Activated T-cell treated with anti-CD3 and anti-CD28 coated beads, Interleukin-2, amount 50 U/mL, for 72 hours (primary cell): ENCODE results near the gene SRD5A2. TPM values are rescaled to one million over a fixed set of nuclear protein-coding genes. Genes with fewer than 3 reads are reported as not detected.
A peak's percentile ranks its signal among the peaks of the same experiment; 100 is the strongest.
"Not testable (repeated sequence)": the region's sequence is repeated elsewhere in the genome, so short reads cannot be mapped to it uniquely, and the experiment has no call there.

Experiments
- ATAC-seq, 2 donors: fragments of 150-1000 bp; cut with Tn5 transposase; replicated peaks in 1 of 2; 2 replicates each; pipeline ENCODE4 v1.10.0; 2021; ENCODE audit warnings: moderate library complexity in 2 of 2, mild to moderate bottlenecking in 1 of 2
- DNase-seq, 2 donors: peaks; one replicate each; pipeline ENCODE4 v3.0.0; 2021 to 2022; ENCODE audit warnings: mixed read lengths in 1 of 2
- H3K27ac Mint-ChIP-seq: one replicate; pipeline ENCODE4 v1.8.0; 2022; ENCODE audit warnings: mild to moderate bottlenecking, moderate library complexity, mixed read lengths
- H3K27me3 Mint-ChIP-seq: one replicate; pipeline ENCODE4 v1.8.0; 2022; ENCODE audit warnings: low read depth, mixed read lengths
- H3K36me3 Mint-ChIP-seq, 2 donors: one replicate each; pipeline ENCODE4 v1.8.0; 2022; ENCODE audit warnings: mixed read lengths in 2 of 2, mild to moderate bottlenecking in 1 of 2; ENCODE audit not compliant: insufficient read depth in 2 of 2
- H3K4me1 Mint-ChIP-seq: one replicate; pipeline ENCODE4 v1.8.0; 2022; ENCODE audit warnings: low read depth, mixed read lengths
- H3K4me3 Mint-ChIP-seq, 2 donors: one replicate each; pipeline ENCODE4 v1.8.0; 2022; ENCODE audit warnings: mild to moderate bottlenecking in 2 of 2, mixed read lengths in 2 of 2, moderate library complexity in 2 of 2
- H3K9me3 Mint-ChIP-seq, 2 donors: one replicate each; pipeline ENCODE4 v1.8.0; 2022; ENCODE audit warnings: mixed read lengths in 2 of 2
- total RNA-seq, 2 donors: library from RNA; stranded (reverse); gene quantifications; one replicate each; pipeline ENCODE4 v1.2.3, GENCODE V29; 2022

The SRD5A2 gene
- total RNA-seq, 2 donors from 2014 or later, result not detected

DNA sequence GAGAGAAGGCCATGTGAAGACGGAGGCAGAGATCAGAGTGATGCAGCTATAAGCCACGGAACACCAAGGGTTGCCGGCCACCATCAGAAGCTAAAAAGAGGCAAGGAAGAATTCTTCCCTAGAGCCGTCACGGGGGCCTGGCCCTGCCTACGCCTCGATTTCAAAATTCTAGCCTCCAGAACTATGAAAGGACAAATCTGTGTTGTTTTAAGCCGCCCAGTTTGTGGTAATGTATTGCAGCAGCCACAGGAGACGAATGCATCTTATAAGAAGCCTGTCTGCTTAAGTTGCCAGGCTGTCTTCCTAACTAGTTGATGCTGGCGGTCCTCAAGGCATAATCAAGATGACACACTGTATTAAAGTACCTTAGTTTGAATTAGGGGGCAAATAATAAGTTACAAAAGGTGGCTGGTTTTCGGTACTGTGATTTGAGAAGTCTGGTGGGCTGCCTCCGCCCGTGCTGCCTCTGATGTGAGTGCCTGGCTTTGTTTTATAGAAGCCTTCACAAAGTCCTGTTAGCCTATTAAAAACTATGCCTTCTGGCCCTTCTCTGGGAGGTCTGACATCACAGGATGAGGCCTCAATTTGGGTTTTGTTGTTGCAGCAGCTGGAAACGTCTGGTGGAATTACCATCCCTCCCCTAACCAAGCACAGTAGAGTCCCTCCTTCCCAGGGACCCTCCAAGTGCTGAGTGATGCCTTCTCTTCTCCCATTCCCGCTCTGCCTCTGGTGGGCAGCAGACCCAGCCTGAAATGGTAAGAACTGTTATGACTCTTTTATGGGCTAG lies 53.6 kb downstream of the SRD5A2 start:
- no peaks in the 10 kb centered on the region for H3K4me1 Mint-ChIP-seq
- DNase-seq (no peak), ATAC-seq (no peak)
- no peaks in the 10 kb centered on the region for H3K36me3 Mint-ChIP-seq
- no peaks in the 10 kb centered on the region for H3K27me3 Mint-ChIP-seq
- no peak overlapping the region for H3K27ac Mint-ChIP-seq
- H3K4me3 Mint-ChIP-seq, result no peak overlapping the region
- H3K9me3 Mint-ChIP-seq, result no peaks in the 10 kb centered on the region

DNA sequence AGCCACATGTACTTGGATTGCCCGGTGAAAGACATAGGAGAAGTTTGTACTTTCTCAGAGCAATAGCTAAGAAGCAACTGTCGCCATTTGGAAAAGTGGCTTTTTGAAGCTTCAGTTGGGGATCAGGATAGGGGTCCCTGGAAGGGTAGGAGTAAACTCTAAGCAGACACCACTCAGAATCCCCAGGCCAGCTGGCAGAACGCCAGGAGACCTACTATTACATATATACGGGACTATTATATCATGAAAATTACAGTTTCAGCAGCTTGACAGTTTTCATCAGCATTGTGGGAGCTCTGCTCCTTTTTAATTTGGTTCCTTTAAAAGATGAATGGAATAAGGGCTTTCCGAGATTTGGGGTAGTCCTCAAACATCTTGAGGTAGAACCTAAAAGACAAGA lies 54.9 kb downstream of the SRD5A2 start:
- ATAC-seq (no peak), DNase-seq (no peak)
- H3K36me3 Mint-ChIP-seq, result no peaks in the 10 kb centered on the region
- no peaks in the 10 kb centered on the region for H3K27me3 Mint-ChIP-seq
- H3K4me1 Mint-ChIP-seq, result no peaks in the 10 kb centered on the region
- no peak overlapping the region for H3K4me3 Mint-ChIP-seq
- no peak overlapping the region for H3K27ac Mint-ChIP-seq
- H3K9me3 Mint-ChIP-seq, result no peaks in the 10 kb centered on the region

DNA sequence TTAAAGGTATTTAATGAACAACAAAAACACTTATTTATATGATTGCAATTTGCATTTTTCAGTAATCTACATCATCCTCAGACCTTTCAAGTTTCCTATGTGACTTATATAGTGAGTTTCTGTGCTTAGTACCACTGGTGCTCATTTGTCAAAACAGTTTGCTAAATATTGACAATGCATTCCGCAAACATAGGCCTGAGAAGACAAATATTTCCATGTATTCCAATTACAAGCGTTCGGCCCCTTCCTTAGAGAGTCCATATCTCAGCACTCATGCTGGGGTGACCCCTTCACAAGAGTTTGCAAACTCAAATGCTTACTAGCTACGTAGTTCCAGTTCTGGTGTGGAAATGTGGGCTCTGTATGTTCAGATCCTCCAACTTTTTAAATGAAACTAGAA lies 56.1 kb downstream of the SRD5A2 start:
- H3K27me3 Mint-ChIP-seq, result no peaks in the 10 kb centered on the region
- no peak for ATAC-seq

DNA sequence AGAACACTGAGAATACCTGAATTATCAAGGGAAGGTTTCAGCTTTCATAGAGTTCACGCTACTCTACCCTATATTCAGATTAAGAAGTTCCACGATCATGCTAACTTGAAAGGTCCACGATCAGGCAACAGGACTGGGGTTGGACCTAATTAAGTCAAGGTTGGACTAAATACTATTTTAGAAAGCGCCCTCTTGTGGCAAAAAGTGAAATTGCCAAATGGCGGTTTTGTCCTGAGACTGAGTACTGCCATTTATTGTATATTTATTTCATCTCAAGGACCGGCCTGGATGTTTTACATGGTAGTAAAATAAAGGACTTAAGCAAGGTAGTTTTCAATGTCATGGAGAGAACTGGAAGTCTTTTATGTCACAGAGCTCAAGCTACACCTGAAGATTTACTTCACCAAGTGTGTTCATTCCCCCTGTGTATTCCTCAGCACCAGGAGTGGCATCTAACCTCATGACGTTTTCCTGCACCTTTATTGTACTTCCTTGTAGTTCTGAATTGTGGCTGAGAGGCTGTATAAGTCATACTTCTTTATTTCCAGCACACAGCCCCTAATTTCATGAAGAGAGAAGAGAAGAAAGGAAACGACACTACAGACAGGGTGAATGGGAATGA lies 56.8 kb downstream of the SRD5A2 start:
- Mint-ChIP-seq H3K27me3 (no peaks in the 10 kb centered on the region), H3K27ac (no peak overlapping the region), H3K9me3 (no peaks in the 10 kb centered on the region), H3K4me3 (no peak overlapping the region), H3K4me1 (no peaks in the 10 kb centered on the region), H3K36me3 (no peaks in the 10 kb centered on the region)
- DNase-seq (peak; percentile 48 to 63), ATAC-seq (peak; percentile 31 to 35)

More for the DNA sequence above, 56.1 kb downstream of the SRD5A2 start:
- Mint-ChIP-seq H3K36me3 (no peaks in the 10 kb centered on the region), H3K27ac (no peak overlapping the region), H3K9me3 (no peaks in the 10 kb centered on the region), H3K4me3 (no peak overlapping the region), H3K4me1 (no peaks in the 10 kb centered on the region)
- no peak for DNase-seq

DNA sequence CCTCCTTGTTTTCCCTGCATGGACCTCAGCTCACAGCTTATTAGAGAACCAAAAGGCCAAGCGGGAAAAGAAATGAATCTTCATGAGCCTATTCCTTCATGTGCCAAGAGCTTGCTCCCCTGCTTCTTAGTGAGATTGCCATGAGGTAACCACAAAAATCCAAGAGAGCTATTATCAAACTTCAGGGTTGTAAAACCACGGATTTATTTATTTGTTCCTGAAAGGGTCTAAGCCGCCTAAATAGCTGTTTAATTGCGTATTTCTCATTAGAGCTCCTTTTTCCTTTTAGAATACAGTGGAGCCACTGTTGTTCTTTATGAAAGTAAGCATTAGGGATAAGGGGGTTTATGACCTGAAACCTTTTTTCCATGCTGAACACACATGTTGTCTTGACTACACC lies 58.0 kb downstream of the SRD5A2 start:
- ATAC-seq (no peak), DNase-seq (no peak)
- Mint-ChIP-seq H3K27me3 (no peaks in the 10 kb centered on the region), H3K36me3 (no peaks in the 10 kb centered on the region), H3K4me1 (no peaks in the 10 kb centered on the region), H3K4me3 (no peak overlapping the region), H3K27ac (no peak overlapping the region), H3K9me3 (no peaks in the 10 kb centered on the region)

DNA sequence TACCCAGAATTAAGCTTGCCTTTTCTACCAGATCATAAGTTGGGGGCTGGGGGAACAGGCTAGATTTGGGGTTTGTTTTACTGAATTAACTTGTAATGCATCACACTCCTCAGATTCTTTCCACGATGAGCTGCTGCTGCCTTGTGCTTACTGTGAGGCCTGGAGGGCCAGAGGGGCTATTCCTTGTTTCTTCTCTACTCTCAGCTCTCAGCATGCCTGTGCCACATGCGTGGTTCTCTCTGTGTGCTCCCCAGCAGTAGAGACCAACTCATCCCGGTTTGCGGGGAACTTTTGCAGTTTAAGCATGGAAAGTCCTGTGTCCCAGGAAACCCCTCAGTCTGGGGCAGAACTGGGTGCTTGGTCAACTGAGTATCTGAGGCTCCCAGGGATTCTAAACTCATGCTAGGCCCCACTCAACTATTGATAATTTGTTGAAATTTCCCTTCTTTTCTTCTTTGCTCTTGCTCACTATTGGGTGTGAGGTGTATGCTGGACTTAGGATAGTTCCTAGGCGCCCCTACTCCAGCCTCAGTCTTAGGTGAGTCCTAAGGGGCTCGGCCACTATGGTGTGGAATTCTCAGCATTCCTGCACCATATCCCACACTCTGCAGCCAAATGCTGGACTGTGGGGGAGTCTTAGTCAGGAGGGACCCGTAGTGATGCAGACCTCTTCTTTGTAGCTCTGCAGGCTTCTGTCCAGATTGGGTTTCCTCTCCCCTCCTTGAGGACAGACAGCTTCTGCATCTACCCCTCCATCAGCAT lies 63.1 kb downstream of the SRD5A2 start:
- DNase-seq (no peak), ATAC-seq (no peak)
- Mint-ChIP-seq H3K4me1 (no peaks in the 10 kb centered on the region), H3K9me3 (no peaks in the 10 kb centered on the region), H3K27me3 (peaks cover 10% of the 10 kb centered on the region), H3K36me3 (no peaks in the 10 kb centered on the region), H3K27ac (no peak overlapping the region), H3K4me3 (no peak overlapping the region)

DNA sequence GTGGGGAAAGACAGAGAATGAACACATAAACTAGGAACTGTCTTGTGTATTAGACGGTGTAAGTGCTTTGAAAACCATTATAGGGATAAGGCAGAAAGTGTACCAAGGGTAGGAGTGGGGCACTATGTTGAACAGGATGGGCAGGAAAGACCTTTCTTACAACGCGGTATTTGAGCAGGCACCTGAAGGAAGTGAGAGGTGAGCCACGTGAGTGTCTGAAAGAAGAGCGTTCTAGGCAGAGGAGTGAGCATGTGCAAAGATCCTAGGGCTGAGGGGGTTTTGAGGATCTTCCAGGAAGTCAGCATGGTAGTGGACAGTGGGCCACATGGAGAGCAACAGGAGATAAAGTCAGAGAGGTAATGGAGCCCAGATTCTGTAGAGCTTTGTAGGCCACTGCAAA lies 65.2 kb downstream of the SRD5A2 start:
- Mint-ChIP-seq H3K27me3 (peaks cover 10% of the 10 kb centered on the region), H3K36me3 (no peaks in the 10 kb centered on the region), H3K9me3 (no peaks in the 10 kb centered on the region), H3K4me3 (no peak overlapping the region), H3K4me1 (no peaks in the 10 kb centered on the region), H3K27ac (no peak overlapping the region)
- ATAC-seq (no peak), DNase-seq (no peak)

DNA sequence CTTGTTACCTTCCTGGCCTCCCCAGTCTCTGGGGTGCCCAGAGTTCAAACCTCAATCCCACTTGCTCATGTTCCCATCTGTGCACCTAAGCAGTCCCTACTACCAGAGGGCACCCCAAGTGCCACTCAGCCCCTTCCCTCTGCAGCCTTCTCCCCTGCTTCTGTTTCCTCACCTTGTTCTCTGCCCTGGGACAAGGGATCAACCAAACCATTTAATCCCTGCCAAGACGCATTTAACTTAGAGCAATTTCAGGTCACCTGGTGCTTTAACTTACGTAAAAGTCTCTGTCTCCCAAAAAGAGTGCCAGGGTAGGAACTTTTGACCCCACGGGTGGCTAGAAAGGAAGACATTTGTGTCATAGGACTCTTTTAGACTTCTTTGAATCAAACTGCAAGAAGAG lies 67.2 kb downstream of the SRD5A2 start:
- H3K27me3 Mint-ChIP-seq, result peaks cover 10% of the 10 kb centered on the region
- no peak overlapping the region for H3K27ac Mint-ChIP-seq
- no peak for DNase-seq
- ATAC-seq, result no peak
- H3K9me3 Mint-ChIP-seq, result no peaks in the 10 kb centered on the region
- no peaks in the 10 kb centered on the region for H3K4me1 Mint-ChIP-seq
- no peak overlapping the region for H3K4me3 Mint-ChIP-seq
- no peaks in the 10 kb centered on the region for H3K36me3 Mint-ChIP-seq

DNA sequence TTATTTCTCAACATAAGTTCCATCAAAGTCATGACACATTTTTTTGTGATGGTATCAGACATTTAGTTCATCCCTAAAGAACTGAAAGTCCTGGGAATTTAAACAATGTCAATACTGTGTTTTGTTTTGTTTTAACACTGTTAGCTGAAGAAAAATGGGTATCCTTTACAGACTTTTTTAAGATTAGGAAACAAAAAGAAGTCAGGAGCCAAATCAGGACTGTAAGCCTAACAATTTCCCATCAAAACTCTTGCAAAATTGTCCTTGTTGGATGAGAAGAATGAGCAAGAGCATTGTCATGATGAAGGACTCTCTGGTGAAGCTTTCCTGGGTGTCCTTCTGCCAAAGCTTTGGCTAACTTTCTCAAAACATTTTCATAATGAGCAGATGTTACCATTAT lies 69.4 kb downstream of the SRD5A2 start:
- no peaks in the 10 kb centered on the region for H3K9me3 Mint-ChIP-seq
- H3K4me3 Mint-ChIP-seq, result no peak overlapping the region
- ATAC-seq (no peak), DNase-seq (no peak)
- no peak overlapping the region for H3K27ac Mint-ChIP-seq
- peaks cover 14% of the 10 kb centered on the region for H3K27me3 Mint-ChIP-seq
- no peaks in the 10 kb centered on the region for H3K4me1 Mint-ChIP-seq
- H3K36me3 Mint-ChIP-seq, result no peaks in the 10 kb centered on the region

DNA sequence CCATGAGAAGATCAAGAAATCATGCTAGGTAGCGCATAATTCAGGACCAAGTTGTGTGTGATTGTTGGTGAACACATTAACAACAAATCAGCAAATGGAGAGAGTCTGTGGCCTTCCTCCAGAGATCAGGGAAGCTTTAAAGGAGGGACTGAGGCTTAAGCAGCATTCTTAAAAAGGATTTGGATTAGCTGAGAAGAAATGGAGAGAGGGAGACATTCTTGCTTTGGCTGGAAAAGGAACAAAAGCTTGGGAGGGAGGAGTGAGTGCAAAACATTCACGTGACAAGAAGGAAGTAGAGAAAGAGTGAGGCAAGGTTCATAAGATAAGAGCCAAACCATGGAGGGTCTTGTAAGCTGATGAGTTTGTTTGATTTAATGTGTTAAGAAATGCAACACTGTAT lies 75.6 kb downstream of the SRD5A2 start:
- H3K27me3 Mint-ChIP-seq, result peaks cover 18% of the 10 kb centered on the region
- H3K27ac Mint-ChIP-seq, result no peak overlapping the region
- DNase-seq (no peak), ATAC-seq (no peak)
- no peaks in the 10 kb centered on the region for H3K9me3 Mint-ChIP-seq
- no peak overlapping the region for H3K4me3 Mint-ChIP-seq
- no peaks in the 10 kb centered on the region for H3K36me3 Mint-ChIP-seq
- no peaks in the 10 kb centered on the region for H3K4me1 Mint-ChIP-seq

DNA sequence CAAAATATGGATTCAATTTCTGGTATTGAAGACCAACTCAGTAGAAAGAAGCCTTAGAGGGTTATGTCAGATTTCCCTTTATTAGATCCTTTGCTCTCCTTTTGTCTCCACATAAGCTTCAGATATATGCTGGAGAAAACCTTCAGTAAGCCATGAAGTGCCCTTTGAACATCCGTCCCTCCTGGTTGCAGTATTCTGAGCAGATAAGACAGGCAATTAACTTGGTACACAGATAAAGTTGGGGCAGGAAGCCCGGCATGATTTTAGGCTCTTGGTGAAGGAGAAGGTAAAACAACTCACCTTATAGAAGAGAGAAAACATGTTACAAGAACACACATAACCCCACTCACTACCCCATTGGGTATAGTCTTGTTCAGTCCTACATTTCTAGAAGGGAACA lies 76.4 kb downstream of the SRD5A2 start:
- no peak overlapping the region for H3K27ac Mint-ChIP-seq
- H3K4me1 Mint-ChIP-seq, result no peaks in the 10 kb centered on the region
- peaks cover 18% of the 10 kb centered on the region for H3K27me3 Mint-ChIP-seq
- ATAC-seq, result no peak
- H3K36me3 Mint-ChIP-seq, result no peaks in the 10 kb centered on the region
- peaks cover 0 to under 1% of the 10 kb centered on the region in 2 donors for H3K9me3 Mint-ChIP-seq
- no peak overlapping the region for H3K4me3 Mint-ChIP-seq
- DNase-seq, result no peak

DNA sequence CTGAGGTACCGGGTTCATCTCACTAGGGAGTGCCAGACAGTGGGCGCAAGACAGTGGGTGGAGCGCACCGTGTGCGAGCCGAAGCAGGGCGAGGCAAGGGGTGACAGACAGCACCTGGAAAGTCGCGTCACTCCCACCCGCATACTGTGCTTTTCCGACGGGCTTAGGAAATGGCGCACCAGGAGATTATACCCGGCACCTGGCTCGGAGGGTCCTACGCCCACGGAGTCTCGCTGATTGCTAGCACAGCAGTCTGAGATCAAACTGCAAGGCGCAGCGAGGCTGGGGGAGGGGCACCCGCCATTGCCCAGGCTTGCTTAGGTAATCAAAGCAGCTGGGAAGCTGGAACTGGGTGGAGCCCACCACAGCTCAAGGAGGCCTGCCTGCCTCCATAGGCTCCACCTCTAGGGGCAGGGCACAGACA lies 84.3 kb downstream of the SRD5A2 start:
- H3K27me3 Mint-ChIP-seq, result peaks cover 23% of the 10 kb centered on the region
- not testable (repeated sequence) for H3K4me3 Mint-ChIP-seq, H3K36me3 Mint-ChIP-seq, H3K27ac Mint-ChIP-seq, H3K9me3 Mint-ChIP-seq, ATAC-seq, DNase-seq, H3K4me1 Mint-ChIP-seq

DNA sequence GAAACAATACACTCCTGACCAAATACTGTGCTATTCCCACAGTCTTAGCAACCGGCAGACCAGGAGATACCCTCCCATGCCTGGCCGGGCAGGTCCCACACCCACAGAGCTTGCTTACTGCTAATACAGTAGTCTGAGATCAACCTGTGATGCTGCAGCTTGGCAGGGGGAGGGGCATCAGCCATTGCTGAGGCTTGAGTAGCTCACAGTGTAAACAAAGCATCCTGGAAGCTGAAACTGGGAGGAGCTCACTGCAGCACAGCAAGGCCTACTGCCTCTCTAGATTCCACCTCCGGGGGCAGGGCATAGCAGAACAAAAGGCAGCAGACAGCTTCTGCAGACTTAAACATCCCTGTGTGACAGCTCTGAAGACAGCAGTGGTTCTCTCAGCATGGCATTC lies 91.4 kb downstream of the SRD5A2 start:
- not testable (repeated sequence) for H3K9me3 Mint-ChIP-seq, H3K36me3 Mint-ChIP-seq, DNase-seq, H3K4me1 Mint-ChIP-seq, ATAC-seq, H3K4me3 Mint-ChIP-seq, H3K27ac Mint-ChIP-seq
- peaks cover 38% of the 10 kb centered on the region for H3K27me3 Mint-ChIP-seq
